NCI-H446 treated with DMSO at 0.1 percent for 48 hours (cell line): ENCODE data around the gene GDF10.

Experiments used
- DNase-seq: peaks from one replicate; lab custom pipeline; 2025; lab: John Stamatoyannopoulos, UW

GDF10 gene

GRCh38 chr10:47294057-47294456, 5.9 kb upstream of the GDF10 start:
- DNase-seq = no peak

GRCh38 chr10:47294501-47294900, 5.5 kb upstream of the GDF10 start:
- DNase-seq = no peak

GRCh38 chr10:47295411-47295810, 4.6 kb upstream of the GDF10 start:
- DNase-seq = no peak

- no peak for DNase-seq
Measured at GRCh38 chr10:47296156-47296894, 3.7 kb upstream of the GDF10 start.

GRCh38 chr10:47296941-47297340, 3.1 kb upstream of the GDF10 start:
- DNase-seq = no peak

- DNase-seq = no peak
Measured at GRCh38 chr10:47297866-47298540, 2.0 kb upstream of the GDF10 start.

GRCh38 chr10:47298715-47299114, 1.3 kb upstream of the GDF10 start:
- DNase-seq = no peak

- no peak for DNase-seq
Measured at GRCh38 chr10:47300429-47300931, 483 bp downstream of the GDF10 start.

GRCh38 chr10:47301833-47302232, 1.8 kb downstream of the GDF10 start:
- DNase-seq = no peak

GRCh38 chr10:47303105-47303504, 3.1 kb downstream of the GDF10 start:
- no peak for DNase-seq

- DNase-seq = no peak
Measured at GRCh38 chr10:47303866-47304265, 3.9 kb downstream of the GDF10 start.

- DNase-seq = no peak
Measured at GRCh38 chr10:47305566-47305965, 5.6 kb downstream of the GDF10 start.

- no peak for DNase-seq
Measured at GRCh38 chr10:47306387-47307210, 6.6 kb downstream of the GDF10 start.

GRCh38 chr10:47307381-47307780, 7.4 kb downstream of the GDF10 start:
- no peak for DNase-seq

- no peak for DNase-seq
Measured at GRCh38 chr10:47308775-47309174, 8.8 kb downstream of the GDF10 start.

- no peak for DNase-seq
Measured at GRCh38 chr10:47309408-47310089, 9.6 kb downstream of the GDF10 start.

GRCh38 chr10:47310090-47310505, 10.1 kb downstream of the GDF10 start:
- DNase-seq = no peak

- DNase-seq = no peak
Measured at GRCh38 chr10:47311193-47311931, 11.4 kb downstream of the GDF10 start.

GRCh38 chr10:47311932-47312662, 12.1 kb downstream of the GDF10 start:
- no peak for DNase-seq

- no peak for DNase-seq
Measured at GRCh38 chr10:47312663-47312995, 12.6 kb downstream of the GDF10 start.
